LHCN-M2 (cell line): Measurements from ENCODE around the gene MDM2. TPM values are rescaled to one million over a fixed set of nuclear protein-coding genes. Genes with fewer than 3 reads are reported as not detected.
A peak's percentile ranks its signal among the peaks of the same experiment; 100 is the strongest.

Source experiments
- DNase-seq: peaks from one replicate; pipeline ENCODE4 v3.0.0-alpha.2; 2012; ENCODE audit warnings: low read depth
- polyA plus RNA-seq: library from polyadenylated mRNA; unstranded; fragments of >200 nt; gene quantifications from one replicate; pipeline ENCODE4 v1.2.1, GENCODE V29; 2012; ENCODE audit warnings: missing spikeins
- total RNA-seq: library from RNA; depleted of rRNA; stranded (reverse); fragments of >200 nt; gene quantifications from 2 replicates; pipeline ENCODE4 v1.2.3, GENCODE V29; 2014; rRNA removed

Gene MDM2
- 113 and 119 TPM in 2 replicates for total RNA-seq
- polyA plus RNA-seq = 30.6 TPM

- peak; percentile 90 for DNase-seq
Measured at GRCh38 chr12:68807576-68808387, at the start of gene MDM2. TSS of gene MDM2 (plus strand) at chr12:68808177. CDS start at chr12:68808478, 301 bp downstream.

DNA sequence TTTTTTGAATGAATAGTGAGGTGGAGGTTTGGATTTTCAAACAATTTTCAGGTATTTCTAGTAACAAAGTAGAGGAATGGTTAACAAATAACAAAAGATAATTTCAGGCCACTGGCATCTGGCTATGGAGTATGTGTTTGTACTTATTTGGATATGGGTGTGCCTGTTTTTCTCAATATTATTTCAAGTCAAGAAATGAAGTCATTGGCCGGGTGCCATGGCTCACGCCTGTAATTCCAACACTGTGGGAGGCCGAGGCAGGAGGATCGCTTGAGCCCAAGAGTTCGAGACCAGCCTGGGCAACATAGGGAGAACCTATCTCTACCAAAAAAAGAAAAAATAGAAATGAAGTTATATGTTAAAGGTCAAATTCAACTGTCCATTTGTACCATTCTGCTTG lies 48.1 kb upstream of the MDM2 start:
- no peak for DNase-seq

DNA sequence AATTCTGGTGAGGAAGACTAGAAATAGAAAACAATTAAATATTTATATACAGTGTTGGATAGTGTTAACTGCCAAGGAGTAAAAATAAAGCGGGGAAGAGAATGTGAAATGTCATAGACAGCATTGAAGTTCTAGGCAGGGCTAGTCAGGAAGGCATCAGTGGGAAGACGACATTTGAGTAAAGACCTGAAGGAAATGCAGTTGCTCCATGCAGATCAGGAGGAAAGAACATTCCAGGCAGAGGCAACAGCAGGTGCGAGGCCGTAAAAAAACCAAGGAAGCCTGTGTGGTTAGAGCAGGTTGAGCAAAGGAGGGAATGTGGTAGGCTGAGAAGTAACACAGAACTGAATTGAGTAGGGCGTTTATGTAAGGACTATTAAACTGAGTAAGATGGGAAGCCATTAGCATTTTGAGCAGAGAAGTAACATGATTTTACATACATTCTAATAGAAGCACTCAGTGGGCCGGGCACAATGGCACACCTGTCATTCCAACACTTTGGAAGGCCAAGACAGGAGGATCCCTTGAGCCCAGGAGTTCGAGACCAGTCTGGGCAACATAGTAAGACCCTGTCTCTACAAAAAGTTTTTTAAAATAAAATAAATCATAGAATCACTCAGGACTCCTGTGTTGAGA lies 47.1 kb upstream of the MDM2 start:
- no peak for DNase-seq

GRCh38 chr12:68761442-68761812 lies 46.5 kb upstream of the MDM2 start:
- no peak for DNase-seq

- no peak for DNase-seq
Measured at GRCh38 chr12:68761901-68762630, 45.9 kb upstream of the MDM2 start.

GRCh38 chr12:68762691-68763090 lies 45.3 kb upstream of the MDM2 start:
- DNase-seq = no peak

DNA sequence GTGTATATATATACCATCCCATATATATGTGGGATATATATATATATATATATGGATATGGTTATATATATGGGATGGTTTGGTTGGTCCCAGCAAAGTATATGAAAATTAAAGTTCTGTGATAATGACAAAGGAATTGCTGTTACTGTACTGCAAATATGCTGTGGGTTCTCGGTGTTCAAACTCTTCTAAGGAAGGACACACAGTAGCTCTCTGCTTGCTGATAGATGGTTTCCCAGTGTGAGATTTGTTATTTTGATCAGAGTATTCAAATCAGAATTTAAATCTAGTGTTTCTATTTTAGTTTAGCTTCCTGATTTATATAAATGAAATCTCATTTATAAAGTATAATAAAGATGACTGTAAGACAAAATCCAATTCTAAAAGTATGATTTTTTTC lies 42.3 kb upstream of the MDM2 start:
- DNase-seq = no peak

DNA sequence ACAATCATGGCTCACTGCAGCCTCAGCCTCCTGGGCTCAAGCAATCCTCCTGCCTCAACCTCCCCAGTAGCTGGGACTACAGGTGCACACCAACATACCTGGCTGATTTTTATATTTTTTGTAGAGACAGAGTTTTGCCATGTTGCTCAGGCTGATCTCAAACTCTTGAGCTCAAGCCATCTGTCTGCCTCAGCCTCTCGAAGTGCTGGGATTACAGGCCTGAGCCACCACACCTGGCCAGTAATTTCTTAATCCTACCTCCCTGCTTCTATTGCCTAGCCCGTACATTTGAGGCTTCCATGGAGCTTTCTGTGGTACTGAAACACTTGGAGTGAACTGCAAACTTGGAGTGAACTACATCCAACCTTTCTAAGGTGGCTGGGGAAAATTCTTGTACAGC lies 41.3 kb upstream of the MDM2 start:
- no peak for DNase-seq

DNA sequence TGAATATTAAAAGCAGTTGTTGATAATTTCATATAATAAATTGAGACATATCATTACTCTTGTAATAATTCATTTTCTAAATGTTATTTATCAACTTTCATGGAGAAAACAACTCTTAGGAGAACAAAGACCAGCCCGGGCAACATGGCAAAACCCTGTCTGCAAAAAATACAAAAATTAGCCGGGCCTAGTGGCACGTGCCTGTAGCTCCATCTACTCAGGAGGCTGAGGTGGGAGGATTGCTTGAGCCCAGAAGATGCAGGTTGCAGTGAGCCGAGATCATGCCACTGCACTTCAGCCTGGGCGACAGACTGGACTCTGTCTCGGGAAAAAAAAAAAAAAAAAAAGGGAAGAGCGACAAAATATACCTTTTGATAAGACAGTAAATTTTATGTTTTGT lies 40.8 kb upstream of the MDM2 start:
- DNase-seq = no peak

GRCh38 chr12:68768431-68768939 lies 39.5 kb upstream of the MDM2 start:
- no peak for DNase-seq

GRCh38 chr12:68769941-68770340 lies 38.0 kb upstream of the MDM2 start:
- DNase-seq = no peak

GRCh38 chr12:68771223-68771925 lies 36.6 kb upstream of the MDM2 start:
- DNase-seq = no peak

DNA sequence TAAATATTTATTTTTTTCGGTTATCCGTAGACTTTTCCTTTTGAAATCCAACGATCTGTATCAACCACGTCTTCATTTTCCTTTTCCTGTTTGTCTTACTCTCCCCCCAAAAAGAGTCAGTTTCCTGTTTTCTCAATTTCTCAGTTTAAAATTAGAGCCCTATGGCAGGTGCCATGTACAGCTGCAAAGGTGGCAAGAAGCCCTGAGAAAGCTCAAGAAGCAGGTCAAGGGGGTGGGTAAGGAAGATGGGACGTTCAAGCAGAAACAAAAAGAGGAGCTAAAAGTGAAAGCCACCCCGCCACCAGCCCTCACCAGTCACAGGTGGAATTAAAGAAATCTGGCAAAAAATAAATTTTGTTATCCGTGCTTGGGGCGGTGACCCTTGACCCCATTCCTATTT lies 35.3 kb upstream of the MDM2 start:
- DNase-seq = no peak

GRCh38 chr12:68773582-68773981 lies 34.4 kb upstream of the MDM2 start:
- DNase-seq = no peak

- DNase-seq = no peak
Measured at GRCh38 chr12:68775121-68775630, 32.8 kb upstream of the MDM2 start.

- peak; percentile 49 for DNase-seq
Measured at GRCh38 chr12:68776976-68777610, 30.9 kb upstream of the MDM2 start.

GRCh38 chr12:68779280-68779679 lies 28.7 kb upstream of the MDM2 start:
- no peak for DNase-seq

- no peak for DNase-seq
Measured at GRCh38 chr12:68780731-68781130, 27.2 kb upstream of the MDM2 start.

DNA sequence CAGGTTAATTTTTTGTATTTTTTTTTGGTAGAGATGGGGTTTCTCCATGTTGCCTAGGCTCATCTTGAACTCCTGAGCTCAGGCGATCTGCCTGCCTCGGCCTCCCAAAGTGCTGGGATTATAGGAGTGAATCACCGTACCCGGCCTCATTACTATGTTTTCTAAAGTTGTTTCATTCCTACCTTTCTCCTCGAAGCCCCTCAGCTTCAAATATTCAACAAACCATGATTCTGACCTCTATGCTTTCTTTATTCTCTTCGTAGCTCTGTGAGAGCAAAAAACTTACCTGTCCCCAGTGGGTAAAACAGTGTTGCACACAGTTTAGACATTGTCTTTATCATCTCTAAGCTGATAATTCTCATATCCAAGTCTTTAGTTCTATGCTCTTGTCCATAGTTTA lies 26.2 kb upstream of the MDM2 start:
- DNase-seq = no peak

DNA sequence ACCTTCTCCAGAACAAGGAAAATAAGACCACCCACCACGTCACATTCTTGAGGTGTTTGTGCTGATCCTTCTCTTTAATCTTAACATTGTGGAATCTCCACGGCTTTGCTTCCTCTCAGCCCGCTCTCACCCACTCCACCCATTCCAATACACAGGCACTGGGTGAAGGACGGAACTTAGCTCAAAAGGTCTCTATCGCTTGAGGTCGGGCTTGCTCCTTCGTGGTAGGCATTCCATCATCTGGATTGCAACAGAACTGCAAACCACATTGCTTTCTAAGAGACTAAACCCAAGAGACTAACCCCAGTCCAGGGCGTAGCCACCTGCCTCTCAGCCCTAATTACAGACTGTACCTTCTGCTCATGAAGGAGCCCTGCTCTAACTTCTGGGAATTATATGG lies 24.0 kb upstream of the MDM2 start:
- DNase-seq = no peak

DNA sequence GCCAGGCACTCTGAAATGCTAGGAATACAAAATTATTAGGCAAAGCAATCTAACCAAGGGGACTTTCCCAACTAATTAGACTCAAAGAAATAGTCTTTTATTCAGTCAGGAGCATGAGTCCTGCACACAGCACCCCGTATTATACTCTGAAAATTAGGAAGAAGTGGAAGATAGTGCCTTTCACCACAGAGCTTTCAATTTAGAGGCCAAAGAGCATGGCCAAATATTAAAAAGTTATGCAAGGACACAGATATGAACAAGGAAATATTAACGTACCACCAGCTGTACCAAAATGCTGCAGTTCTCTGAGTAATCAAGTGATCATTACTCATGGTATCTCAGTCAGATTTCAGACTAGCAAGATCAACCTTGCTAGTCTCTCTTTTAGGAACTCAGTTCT lies 22.6 kb upstream of the MDM2 start:
- DNase-seq = peak; percentile 37
